Measurements from ENCODE around the gene EPS8L2. TPM values are rescaled to one million over a fixed set of nuclear protein-coding genes. Genes with fewer than 3 reads are reported as not detected.

EPS8L2 gene
- total RNA-seq, 1 experiment from 2014 or later, result 119 TPM

GRCh38 chr11:763549-764321, 57.7 kb downstream of the EPS8L2 start:
- TF ChIP-seq, protein P1, sequence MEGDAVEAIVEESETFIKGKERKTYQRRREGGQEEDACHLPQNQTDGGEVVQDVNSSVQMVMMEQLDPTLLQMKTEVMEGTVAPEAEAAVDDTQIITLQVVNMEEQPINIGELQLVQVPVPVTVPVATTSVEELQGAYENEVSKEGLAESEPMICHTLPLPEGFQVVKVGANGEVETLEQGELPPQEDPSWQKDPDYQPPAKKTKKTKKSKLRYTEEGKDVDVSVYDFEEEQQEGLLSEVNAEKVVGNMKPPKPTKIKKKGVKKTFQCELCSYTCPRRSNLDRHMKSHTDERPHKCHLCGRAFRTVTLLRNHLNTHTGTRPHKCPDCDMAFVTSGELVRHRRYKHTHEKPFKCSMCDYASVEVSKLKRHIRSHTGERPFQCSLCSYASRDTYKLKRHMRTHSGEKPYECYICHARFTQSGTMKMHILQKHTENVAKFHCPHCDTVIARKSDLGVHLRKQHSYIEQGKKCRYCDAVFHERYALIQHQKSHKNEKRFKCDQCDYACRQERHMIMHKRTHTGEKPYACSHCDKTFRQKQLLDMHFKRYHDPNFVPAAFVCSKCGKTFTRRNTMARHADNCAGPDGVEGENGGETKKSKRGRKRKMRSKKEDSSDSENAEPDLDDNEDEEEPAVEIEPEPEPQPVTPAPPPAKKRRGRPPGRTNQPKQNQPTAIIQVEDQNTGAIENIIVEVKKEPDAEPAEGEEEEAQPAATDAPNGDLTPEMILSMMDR (IDR thresholded peaks at IDR 0.05; ENCODE audit: unreplicated experiment), result no peak
- peak overlapping the region; percentile 93 for H3K27ac Mint-ChIP-seq (ENCODE audit: low read depth, unreplicated experiment)
- peak overlapping the region; percentile 59 for H3K4me3 Mint-ChIP-seq (ENCODE audit: unreplicated experiment)
- BruUV-seq (replicated peaks), result TSS peak; percentile 31
- peaks cover 16% of the 10 kb centered on the region for H3K4me1 Mint-ChIP-seq (ENCODE audit: insufficient read depth, unreplicated experiment)
- no peaks in the 10 kb centered on the region for H3K9me3 Mint-ChIP-seq (ENCODE audit: unreplicated experiment)
- DNase-seq (ENCODE audit: unreplicated experiment), result no peak
- H3K36me3 Mint-ChIP-seq (ENCODE audit: insufficient read depth, unreplicated experiment), result peaks cover 95% of the 10 kb centered on the region
- POLR2A ChIA-PET, result interaction anchor here (0.6 to 7.7 kb wide), 15 partner anchors 10 to 71 kb away, joined by 3 to 125 read pairs (median 7); partner anchors contain the start of genes CD151, DEAF1, GATD1 and PIDD1
- CTCF ChIA-PET, result interaction anchor here (0.6 to 1.7 kb wide), 9 partner anchors 13 to 783 kb away, joined by 3 to 8 read pairs (median 3); no protein-coding TSS in a partner anchor
- no peaks in the 10 kb centered on the region for H3K27me3 Mint-ChIP-seq (ENCODE audit: insufficient read depth, unreplicated experiment)
- intact Hi-C loops (cut with micrococcal nuclease), result loop anchor here (2.0 to 5.0 kb wide), 2 partner anchors 34 to 35 kb away; partner anchors contain the start of gene SLC25A22

GRCh38 chr11:764322-765024, 58.4 kb downstream of the EPS8L2 start:
- BruUV-seq (replicated peaks), result no TSS peak
- intact Hi-C loops (cut with micrococcal nuclease), result loop anchor here (5.0 kb wide), 1 partner anchor 33 kb away; the partner anchor contains the start of gene SLC25A22
- peaks cover 95% of the 10 kb centered on the region for H3K36me3 Mint-ChIP-seq (ENCODE audit: insufficient read depth, unreplicated experiment)
- no peak for DNase-seq (ENCODE audit: unreplicated experiment)
- no peak overlapping the region for H3K4me3 Mint-ChIP-seq (ENCODE audit: unreplicated experiment)
- ChIA-PET CTCF (interaction anchor here (0.6 to 1.9 kb wide), 6 partner anchors 13 to 184 kb away, joined by 3 to 7 read pairs (median 4); no protein-coding TSS in a partner anchor), POLR2A (interaction anchor here (1.0 to 7.7 kb wide), 8 partner anchors 9 to 68 kb away, joined by 3 to 125 read pairs (median 8); partner anchors contain the start of genes DEAF1, GATD1, PIDD1 and PNPLA2)
- H3K4me1 Mint-ChIP-seq (ENCODE audit: insufficient read depth, unreplicated experiment), result peaks cover 16% of the 10 kb centered on the region
- TF ChIP-seq, protein P1 (IDR thresholded peaks at IDR 0.05; ENCODE audit: unreplicated experiment), result no peak
- H3K27me3 Mint-ChIP-seq (ENCODE audit: insufficient read depth, unreplicated experiment), result no peaks in the 10 kb centered on the region
- no peak overlapping the region for H3K27ac Mint-ChIP-seq (ENCODE audit: low read depth, unreplicated experiment)
- no peaks in the 10 kb centered on the region for H3K9me3 Mint-ChIP-seq (ENCODE audit: unreplicated experiment)

DNA sequence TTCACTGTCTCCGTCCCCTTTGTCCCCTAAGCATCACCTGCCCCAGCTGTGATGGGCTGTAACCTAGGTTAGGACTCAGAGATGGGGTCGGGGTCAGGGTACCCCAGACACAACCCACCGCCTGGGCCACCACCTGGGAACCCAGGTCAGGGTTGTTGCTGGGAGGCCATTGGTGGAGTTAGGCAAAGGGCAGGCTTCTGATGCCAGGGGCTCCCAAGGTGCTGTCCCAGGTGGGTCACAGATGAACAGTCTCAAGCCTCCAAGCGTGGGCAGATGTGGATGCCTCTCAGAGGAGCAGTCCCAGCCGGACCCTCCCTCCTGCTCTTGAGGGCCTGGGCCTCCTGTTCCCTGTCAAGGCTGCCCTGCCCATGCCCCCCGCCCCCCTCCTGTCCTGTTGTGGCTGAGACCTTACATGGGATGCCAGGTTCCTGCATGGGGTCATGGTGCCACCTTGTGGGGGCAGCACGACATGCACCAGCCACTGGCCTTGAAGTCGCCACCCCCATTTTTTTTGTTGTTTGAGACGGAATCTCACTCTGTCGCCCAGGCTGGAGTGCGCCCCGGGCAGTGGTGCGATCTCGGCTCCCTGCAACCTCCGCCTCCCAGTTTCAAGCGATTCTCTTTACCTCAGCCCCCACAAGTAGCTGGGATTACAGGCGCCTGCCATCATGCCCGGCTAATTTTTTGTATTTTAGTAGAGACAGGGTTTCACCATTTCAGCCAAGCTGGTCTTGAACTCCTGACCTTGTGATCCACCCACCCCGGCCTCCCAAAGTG, 59.2 kb downstream of the EPS8L2 start:
- TF ChIP-seq, protein P1 (IDR thresholded peaks at IDR 0.05; ENCODE audit: unreplicated experiment), result peak; percentile 54
- no TSS peak for BruUV-seq (replicated peaks)
- Mint-ChIP-seq H3K4me1 (ENCODE audit: insufficient read depth, unreplicated experiment) (peaks cover 16% of the 10 kb centered on the region), H3K4me3 (ENCODE audit: unreplicated experiment) (no peak overlapping the region), H3K27me3 (ENCODE audit: insufficient read depth, unreplicated experiment) (no peaks in the 10 kb centered on the region), H3K9me3 (ENCODE audit: unreplicated experiment) (no peaks in the 10 kb centered on the region), H3K27ac (ENCODE audit: low read depth, unreplicated experiment) (no peak overlapping the region), H3K36me3 (ENCODE audit: insufficient read depth, unreplicated experiment) (peaks cover 95% of the 10 kb centered on the region)
- POLR2A ChIA-PET, result interaction anchor here (1.0 to 7.7 kb wide), 4 partner anchors 8 to 69 kb away, joined by 3 to 125 read pairs (median 40); partner anchors contain the start of genes DEAF1, GATD1, TALDO1 and TMEM80
- intact Hi-C loops (cut with micrococcal nuclease), result no loop called here
- peak; percentile 62 for DNase-seq (ENCODE audit: unreplicated experiment)
- CTCF ChIA-PET, result interaction anchor here (0.6 to 1.9 kb wide), 8 partner anchors 8 to 103 kb away, joined by 3 to 10 read pairs (median 6); no protein-coding TSS in a partner anchor
